ENCODE measurements around the gene TMEM190. TPM values are rescaled to one million over a fixed set of nuclear protein-coding genes. Genes with fewer than 3 reads are reported as not detected.

TMEM190 gene
- total RNA-seq, 1 donor from 2014 or later: not detected

DNA sequence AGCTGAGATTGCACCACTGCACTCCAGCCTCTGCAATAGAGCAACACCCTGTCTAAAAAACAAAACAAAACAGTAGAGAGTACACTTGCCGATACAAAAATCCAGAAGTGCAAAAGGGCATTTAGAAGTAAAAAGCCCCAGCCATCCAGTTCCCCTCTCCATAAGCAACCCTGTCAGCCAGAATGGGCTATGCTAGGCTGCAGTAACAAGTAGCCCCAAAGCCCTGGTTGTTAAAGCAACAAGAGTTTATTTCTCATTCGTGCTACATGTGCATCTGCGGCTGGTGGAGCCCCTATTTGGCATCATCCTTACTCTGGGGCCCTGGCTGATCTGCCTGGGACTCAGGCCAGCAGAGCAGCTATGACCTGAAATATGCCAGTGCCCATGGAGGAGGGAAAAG, 47.9 kb downstream of the TMEM190 start:
- peaks cover 36% of the 10 kb centered on the region for H3K27me3 Mint-ChIP-seq (ENCODE audit: unreplicated experiment)
- no peaks in the 10 kb centered on the region for H3K4me1 Mint-ChIP-seq (ENCODE audit: unreplicated experiment)
- H3K27ac Mint-ChIP-seq (ENCODE audit: unreplicated experiment): no peak overlapping the region
- no peak for DNase-seq (ENCODE audit: extremely low spot score, unreplicated experiment)
- no peaks in the 10 kb centered on the region for H3K36me3 Mint-ChIP-seq (ENCODE audit: unreplicated experiment)
- no peak for TF ChIP-seq CTCF (IDR thresholded peaks at IDR 0.05)
- H3K4me3 Mint-ChIP-seq (ENCODE audit: unreplicated experiment): no peak overlapping the region
- no peaks in the 10 kb centered on the region for H3K9me3 Mint-ChIP-seq (ENCODE audit: unreplicated experiment)

- Mint-ChIP-seq H3K27me3 (ENCODE audit: unreplicated experiment) (peaks cover 30% of the 10 kb centered on the region), H3K4me1 (ENCODE audit: unreplicated experiment) (no peaks in the 10 kb centered on the region), H3K27ac (ENCODE audit: unreplicated experiment) (no peak overlapping the region), H3K9me3 (ENCODE audit: unreplicated experiment) (no peaks in the 10 kb centered on the region), H3K4me3 (ENCODE audit: unreplicated experiment) (no peak overlapping the region), H3K36me3 (ENCODE audit: unreplicated experiment) (no peaks in the 10 kb centered on the region)
- DNase-seq (ENCODE audit: extremely low spot score, unreplicated experiment): no peak
- TF ChIP-seq CTCF (IDR thresholded peaks at IDR 0.05): no peak
These were observed 49.4 kb downstream of the TMEM190 start for GRCh38 chr19:55426042-55426441.

Other genes starting within 250 kb of the TMEM190 start
- not detected in 2 replicates for gene TNNT1, start 227.6 kb upstream of the TMEM190 start, total RNA-seq
- gene TNNI3, start 219.1 kb upstream of the TMEM190 start, total RNA-seq: 0.57 TPM in 1 of 2 replicates, not detected in the other
- gene DNAAF3, start 210.2 kb upstream of the TMEM190 start, total RNA-seq: 1.5 and 2.1 TPM in 2 replicates
- gene SYT5, start 196.5 kb upstream of the TMEM190 start, total RNA-seq: not detected in 2 replicates
- gene PTPRH, start 167.3 kb upstream of the TMEM190 start, total RNA-seq: 0.31 TPM in 1 of 2 replicates, not detected in the other
- 2.9 and 3.2 TPM in 2 replicates for gene TMEM86B, start 148.1 kb upstream of the TMEM190 start, total RNA-seq
- gene PPP6R1, start 117.8 kb upstream of the TMEM190 start, total RNA-seq: 63.0 and 67.1 TPM in 2 replicates
- 29.8 and 33.2 TPM in 2 replicates for gene HSPBP1, start 96.7 kb upstream of the TMEM190 start, total RNA-seq
- gene BRSK1, start 92.8 kb upstream of the TMEM190 start, total RNA-seq: 18.0 and 23.9 TPM in 2 replicates
- not detected in 2 replicates for gene TMEM150B, start 51.5 kb upstream of the TMEM190 start, total RNA-seq
- gene KMT5C, start 37.0 kb upstream of the TMEM190 start, total RNA-seq: 12.4 and 18.6 TPM in 2 replicates
- not detected in 2 replicates for gene COX6B2, start 22.1 kb upstream of the TMEM190 start, total RNA-seq
- not detected in 2 replicates for gene GARIN5B, start 13.6 kb upstream of the TMEM190 start, total RNA-seq
- 0.91 and 1.0 TPM in 2 replicates for gene IL11, start 6.4 kb upstream of the TMEM190 start, total RNA-seq
- gene TMEM238, start 7.5 kb downstream of the TMEM190 start, total RNA-seq: 0.70 and 1.1 TPM in 2 replicates
- 1,845 and 2,000 TPM in 2 replicates for gene RPL28, start 9.1 kb downstream of the TMEM190 start, total RNA-seq
- gene UBE2S, start 31.0 kb downstream of the TMEM190 start, total RNA-seq: 70.7 and 71.1 TPM in 2 replicates
- gene SHISA7, start 66.5 kb downstream of the TMEM190 start, total RNA-seq: not detected in 2 replicates
- 37.0 and 39.8 TPM in 2 replicates for gene ISOC2, start 84.8 kb downstream of the TMEM190 start, total RNA-seq
- gene C19orf85, start 87.9 kb downstream of the TMEM190 start, total RNA-seq: not detected in 2 replicates
- 10.4 and 11.6 TPM in 2 replicates for gene ZNF628, start 99.8 kb downstream of the TMEM190 start, total RNA-seq
- gene NAT14, start 108.4 kb downstream of the TMEM190 start, total RNA-seq: 54.2 and 58.2 TPM in 2 replicates
- gene SSC5D, start 111.6 kb downstream of the TMEM190 start, total RNA-seq: 21.5 and 22.1 TPM in 2 replicates
- gene SBK2, start 160.3 kb downstream of the TMEM190 start, total RNA-seq: not detected in 2 replicates
- not detected in 2 replicates for gene SBK3, start 168.7 kb downstream of the TMEM190 start, total RNA-seq
- 27.4 and 29.2 TPM in 2 replicates for gene ZNF579, start 204.0 kb downstream of the TMEM190 start, total RNA-seq
- gene FIZ1, start 222.7 kb downstream of the TMEM190 start, total RNA-seq: 17.0 and 19.1 TPM in 2 replicates
- gene ZNF524, start 223.5 kb downstream of the TMEM190 start, total RNA-seq: 15.5 and 15.6 TPM in 2 replicates
- 16.9 and 19.2 TPM in 2 replicates for gene ZNF865, start 228.8 kb downstream of the TMEM190 start, total RNA-seq
- gene ZNF784, start 247.7 kb downstream of the TMEM190 start, total RNA-seq: 9.2 and 9.6 TPM in 2 replicates